Stimulated activated CD8-positive, alpha-beta memory T cell treated with anti-CD3 and anti-CD28 coated beads, Interleukin-15, amount 100 ng/mL, for 48 hours (primary cell): Measurements from ENCODE around the gene MAPRE3.
"Not testable (repeated sequence)": the region's sequence is repeated elsewhere in the genome, so short reads cannot be mapped to it uniquely, and the experiment has no call there.

Experiments
- DNase-seq, 2 donors: peaks; one replicate each; pipeline ENCODE4 v3.0.0-alpha.2; 2020; ENCODE audit warnings: low read depth in 2 of 2

The MAPRE3 gene

DNA sequence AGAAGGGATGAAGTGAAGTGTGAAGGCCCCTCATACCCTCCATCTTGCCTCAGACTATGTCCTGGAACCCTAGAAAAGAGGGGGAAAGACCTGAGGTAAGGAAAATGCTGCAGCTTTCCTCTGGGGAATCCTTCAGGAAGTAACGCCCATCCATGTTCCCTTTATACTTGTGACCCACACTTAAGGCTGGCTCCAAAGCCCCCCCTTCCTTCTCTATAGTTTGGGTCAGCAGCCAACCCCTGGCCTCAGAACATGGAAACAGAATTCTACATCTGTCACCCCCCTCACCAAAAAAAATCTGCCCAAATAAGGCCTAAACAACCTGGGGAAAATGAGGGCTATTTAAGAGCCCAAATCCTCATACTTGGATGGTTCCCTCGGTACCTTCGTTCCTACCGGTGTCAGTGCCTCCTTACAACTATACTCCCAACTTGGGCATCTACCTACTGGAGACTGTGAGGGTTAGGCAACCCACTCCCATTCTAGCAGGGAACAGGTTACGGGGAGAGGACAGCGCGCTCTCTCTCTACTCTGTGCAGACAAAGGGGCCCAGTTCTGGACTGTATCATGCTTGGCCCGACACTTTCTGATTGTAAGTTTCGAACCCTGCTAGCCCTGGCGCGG lies 100.3 kb downstream of the MAPRE3 start:
- no peak for DNase-seq

DNA sequence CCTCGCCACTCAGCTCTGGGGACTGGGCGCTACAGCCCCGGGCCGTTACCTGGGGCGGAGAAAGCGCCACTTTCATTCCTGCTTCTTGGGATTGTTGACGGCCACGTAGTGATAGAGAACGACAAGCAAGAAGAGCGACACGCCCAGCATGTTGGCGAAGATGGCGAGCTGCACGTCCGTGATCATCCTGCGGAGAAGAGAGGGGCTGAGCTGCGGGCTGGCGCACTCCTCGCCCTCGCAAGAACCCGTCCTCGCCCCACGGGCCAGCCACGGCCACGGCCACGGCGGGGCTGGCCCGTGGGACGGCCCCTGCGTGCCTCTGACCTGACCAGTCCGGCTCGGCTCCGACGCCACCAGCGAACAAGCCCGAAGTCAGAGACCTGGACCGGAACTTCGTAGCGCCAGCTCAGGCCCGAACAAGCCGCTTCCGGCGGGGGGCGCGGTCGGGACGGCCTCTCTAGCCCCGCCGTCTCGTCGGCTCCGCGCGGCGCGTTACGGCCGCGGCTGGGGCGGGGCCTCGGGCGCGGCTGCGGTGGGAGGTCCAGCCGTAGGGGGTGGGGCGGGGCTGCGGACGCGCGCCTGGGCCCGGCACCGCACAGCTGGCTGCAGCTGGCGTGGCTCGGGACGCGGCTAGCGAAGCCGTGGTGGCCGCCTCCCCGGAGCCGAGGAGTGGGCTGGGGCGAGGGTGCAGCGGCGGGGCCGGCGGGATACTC lies 101.0 kb downstream of the MAPRE3 start, which contains the start of gene OST4:
TSS of gene OST4 (minus strand) at position 378 of the 713 bp plus-strand sequence.
- peak; percentile 90 to 91 for DNase-seq

DNA sequence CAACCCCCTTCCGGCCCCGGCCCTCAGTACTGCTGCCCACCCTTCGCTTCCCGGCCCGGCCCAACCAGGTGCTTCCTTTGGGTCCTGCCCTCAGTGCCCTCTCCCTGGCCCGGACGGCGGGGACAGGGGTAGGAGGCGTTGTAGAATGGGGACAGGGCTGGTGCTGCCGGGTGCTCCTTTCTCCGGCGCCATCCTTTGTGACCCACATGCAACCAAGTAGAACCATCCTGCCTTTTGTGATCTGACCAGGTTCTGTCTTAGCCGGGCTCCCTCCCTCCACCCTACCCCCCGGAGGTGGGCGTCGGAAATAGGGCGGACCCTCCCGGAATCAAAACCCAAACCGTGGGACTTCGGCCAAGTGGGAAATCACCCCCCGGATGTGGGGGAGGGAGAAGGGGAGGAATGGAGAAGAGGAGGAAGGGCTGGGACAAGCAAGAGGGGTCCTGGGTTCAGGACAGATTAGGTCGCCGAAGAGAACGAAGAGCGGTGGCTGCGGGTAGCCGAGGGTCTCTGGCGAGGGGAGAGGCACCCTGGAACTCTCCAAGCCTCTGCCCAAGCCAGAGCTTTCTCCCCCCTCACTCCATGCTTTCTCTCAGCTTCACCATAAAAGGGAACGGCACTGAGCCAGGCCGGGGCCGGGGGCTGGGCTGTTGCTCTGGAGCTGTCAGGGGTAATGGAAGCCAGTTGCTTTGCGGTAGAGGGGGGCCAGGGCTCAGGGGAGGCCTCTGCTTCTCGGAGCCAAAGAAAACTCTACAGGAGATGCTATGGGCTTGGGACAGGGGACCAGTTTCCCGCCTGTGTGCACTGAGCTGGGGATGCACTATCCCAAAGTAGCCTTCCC lies 101.8 kb downstream of the MAPRE3 start:
- no peak for DNase-seq

DNA sequence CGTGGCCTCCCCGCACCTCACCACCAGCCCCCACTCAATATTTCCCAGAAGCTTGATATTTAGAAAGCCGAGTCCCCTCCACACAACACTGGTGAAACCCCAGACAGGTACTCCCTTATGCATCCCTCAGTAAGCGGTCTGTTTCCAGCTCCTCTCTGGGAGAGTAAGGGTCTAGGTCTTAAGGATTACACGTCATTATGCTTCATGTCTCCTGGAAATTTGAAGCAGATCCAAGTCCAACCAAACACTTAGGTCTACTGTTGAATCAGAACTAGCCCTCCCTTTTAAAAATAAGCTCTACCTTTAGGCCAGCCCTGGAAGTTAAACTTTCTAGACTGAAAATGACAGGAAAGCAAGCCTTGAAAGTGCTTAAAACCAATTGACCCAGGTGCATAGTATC lies 102.5 kb downstream of the MAPRE3 start:
- no peak for DNase-seq

DNA sequence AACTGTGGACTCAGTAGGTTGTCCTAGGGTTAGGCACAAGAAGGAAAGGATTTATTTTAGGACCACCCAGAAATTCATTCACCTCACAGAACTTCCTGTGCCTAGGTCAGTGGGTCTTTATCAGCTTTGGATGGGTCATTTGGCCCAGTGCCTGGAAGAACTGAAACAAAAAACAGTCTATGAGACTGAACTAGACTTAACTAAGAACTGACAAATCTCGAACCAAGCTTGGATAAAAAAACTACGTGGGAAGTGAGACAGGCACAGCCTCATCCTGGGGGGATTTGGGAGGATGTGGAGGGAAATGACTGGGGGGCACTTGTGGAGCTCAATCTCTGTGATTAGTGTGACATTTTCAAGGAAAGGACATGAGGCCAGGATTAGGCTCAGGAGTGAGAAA lies 103.3 kb downstream of the MAPRE3 start:
- DNase-seq: no peak

DNA sequence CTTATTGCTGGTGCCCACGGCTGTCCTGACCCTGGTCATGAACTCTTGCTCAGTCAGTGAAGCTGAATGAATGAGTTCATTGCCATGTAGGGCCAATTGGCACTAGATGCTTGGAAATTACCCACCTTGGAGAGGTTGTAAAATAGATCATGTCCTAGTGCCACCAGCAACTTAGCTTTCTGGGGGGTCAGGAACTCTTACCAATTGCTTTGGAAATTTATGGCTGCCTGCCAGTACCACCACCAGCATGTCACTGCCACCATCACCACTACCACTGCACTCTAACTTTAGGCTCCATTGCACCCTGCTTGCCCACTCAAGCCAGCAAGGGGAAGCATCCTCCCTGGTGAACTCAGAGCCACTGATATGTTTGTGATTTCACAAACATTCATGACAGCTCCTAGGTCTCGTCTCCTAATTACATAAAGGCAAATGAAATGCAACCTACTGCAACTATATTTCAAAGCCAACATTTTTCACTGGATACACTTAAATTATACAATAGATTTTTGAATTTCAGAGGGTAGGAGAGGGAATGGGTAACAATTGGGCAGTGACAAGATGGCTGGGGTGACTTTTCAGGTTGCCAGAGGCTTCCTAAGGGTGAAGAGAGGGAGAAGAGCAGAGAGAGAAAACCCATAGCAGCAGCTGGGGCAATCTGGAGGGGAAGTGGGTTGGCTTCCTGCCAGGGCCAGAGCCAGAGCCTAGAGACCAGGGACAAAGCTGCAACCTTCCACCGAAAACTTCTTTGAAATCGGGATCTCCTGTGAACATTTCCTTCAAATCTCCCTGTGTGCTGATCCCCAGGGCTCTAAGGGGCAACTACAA lies 104.5 kb downstream of the MAPRE3 start:
- no peak for DNase-seq

DNA sequence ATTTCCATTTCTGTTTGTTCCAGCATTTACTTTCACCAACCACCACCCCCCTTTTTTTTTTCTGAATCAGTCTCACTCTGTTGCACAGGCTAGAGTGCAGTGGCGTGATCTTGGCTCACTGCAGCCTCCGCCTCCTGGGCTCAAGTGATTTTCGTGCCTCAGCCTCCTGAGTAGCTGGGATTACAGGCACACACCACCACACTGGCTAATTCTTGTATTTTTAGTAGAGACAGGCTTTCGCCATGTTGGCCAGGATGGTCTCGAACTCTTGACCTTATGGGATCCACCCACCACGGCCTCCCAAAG lies 105.1 kb downstream of the MAPRE3 start:
- not testable (repeated sequence) for DNase-seq

DNA sequence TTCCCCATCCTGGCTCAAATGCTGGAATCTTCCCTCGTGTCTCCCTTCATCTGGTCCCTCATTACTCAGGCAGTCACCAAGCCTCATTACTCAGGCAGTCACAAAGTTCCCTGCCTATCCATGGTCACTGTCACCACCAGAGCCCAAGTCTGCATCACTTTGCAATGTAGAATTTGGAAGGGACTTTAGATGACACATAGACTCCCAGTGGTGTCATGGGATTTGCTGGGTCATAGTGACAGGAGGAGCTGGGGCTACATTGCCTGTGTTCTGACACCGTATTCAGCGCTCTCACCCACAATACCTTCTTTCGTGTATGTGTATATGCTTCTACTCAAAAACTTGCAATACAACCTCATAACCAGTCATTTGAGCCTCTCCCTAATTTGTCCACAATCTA lies 105.9 kb downstream of the MAPRE3 start:
- no peak for DNase-seq
